ENCODE measurements around the gene NSD1.
"Not testable (repeated sequence)": the region's sequence is repeated elsewhere in the genome, so short reads cannot be mapped to it uniquely, and the experiment has no call there.

NSD1 gene

DNA sequence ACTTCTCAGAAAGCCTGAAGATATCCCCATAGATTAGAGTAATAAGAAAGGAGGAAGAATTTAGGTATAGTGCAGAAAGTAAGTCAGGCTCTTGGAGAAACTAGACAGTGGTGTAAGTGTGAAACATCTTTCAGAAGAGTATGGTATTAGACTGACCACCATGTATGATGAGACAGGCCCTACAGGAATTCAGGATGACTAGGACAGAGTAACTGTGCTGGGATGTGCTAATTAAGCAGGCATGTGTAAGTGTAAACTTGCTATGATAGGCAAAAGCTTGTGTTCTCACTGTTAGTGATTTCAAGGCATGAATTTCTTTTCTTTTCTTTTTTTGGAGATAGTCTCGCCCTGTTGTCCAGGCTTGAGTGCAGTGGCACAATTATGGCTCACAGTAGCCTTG lies 99.2 kb downstream of the NSD1 start:
- H3K27ac Mint-ChIP-seq, result no peak overlapping the region
- no peaks in the 10 kb centered on the region for H3K9me3 Mint-ChIP-seq
- DNase-seq (ENCODE audit: low spot score), result no peak
- H3K27me3 Mint-ChIP-seq (ENCODE audit: low read depth), result no peaks in the 10 kb centered on the region
- H3K4me1 Mint-ChIP-seq (ENCODE audit: low read depth), result peaks cover 7% of the 10 kb centered on the region
- H3K36me3 Mint-ChIP-seq (ENCODE audit: low read depth), result peaks cover 25% of the 10 kb centered on the region
- no peak overlapping the region for H3K4me3 Mint-ChIP-seq

DNA sequence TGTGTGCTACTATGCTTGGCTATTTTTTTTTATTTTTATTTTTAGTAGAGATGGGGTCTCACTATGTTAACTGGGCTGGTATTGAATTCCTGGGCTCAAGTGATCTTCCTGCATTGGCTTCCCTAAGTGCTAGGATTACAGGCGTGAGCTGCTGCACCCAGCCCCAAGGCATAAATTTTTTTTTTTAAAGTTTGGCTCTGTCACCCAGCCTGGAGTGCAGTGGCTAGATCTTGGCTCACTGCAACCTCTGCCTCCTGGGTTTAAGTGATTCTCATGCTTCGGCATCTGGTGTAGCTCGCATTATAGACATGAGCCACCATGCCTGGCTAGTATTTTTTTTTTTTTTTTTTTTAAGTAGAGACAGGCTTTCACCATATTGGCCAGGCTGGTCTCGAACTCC lies 99.6 kb downstream of the NSD1 start:
- Mint-ChIP-seq H3K9me3 (no peaks in the 10 kb centered on the region), H3K27me3 (ENCODE audit: low read depth) (no peaks in the 10 kb centered on the region), H3K36me3 (ENCODE audit: low read depth) (peaks cover 26% of the 10 kb centered on the region), H3K27ac (no peak overlapping the region), H3K4me3 (no peak overlapping the region), H3K4me1 (ENCODE audit: low read depth) (peaks cover 7% of the 10 kb centered on the region)
- DNase-seq (ENCODE audit: low spot score), result no peak

DNA sequence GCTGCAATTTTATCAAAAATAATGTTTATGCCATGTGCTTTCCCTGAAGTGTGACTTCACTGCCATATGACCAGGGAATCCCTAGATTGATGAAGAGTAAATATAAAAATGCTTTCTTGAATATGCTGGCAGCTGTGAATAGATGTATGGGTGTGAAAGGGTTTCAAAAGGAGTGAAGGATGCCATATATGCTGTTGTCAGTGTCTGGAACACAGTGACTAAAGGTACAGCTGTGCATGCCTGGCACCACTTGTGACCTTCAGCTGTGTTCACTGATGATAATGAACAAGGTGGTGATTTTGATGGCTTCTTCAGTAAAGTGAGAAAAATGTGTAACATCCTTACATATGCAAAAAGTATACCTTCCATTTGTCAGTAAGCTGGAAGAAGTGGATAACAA lies 100.2 kb downstream of the NSD1 start:
- peaks cover 7% of the 10 kb centered on the region for H3K4me1 Mint-ChIP-seq (ENCODE audit: low read depth)
- no peak overlapping the region for H3K27ac Mint-ChIP-seq
- H3K27me3 Mint-ChIP-seq (ENCODE audit: low read depth), result no peaks in the 10 kb centered on the region
- H3K36me3 Mint-ChIP-seq (ENCODE audit: low read depth), result peaks cover 32% of the 10 kb centered on the region
- no peaks in the 10 kb centered on the region for H3K9me3 Mint-ChIP-seq
- no peak for DNase-seq (ENCODE audit: low spot score)
- no peak overlapping the region for H3K4me3 Mint-ChIP-seq

DNA sequence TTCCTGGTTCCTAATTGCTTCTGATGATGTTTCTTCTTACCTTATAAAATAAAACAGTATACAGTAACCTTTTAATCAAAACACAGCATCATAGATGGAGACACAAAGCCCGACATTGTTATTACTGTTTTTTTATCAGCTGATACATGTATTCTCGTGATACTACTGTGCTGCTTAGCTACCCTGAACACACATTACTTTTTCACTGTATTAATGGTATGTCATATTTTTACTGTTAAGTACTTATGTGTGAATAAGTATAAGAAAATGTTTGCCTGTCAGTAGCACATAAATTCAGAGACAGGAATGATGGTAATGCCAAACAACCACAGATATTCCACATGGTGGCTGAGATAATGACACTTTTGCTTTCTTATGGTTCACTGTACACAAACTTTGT lies 101.3 kb downstream of the NSD1 start:
- Mint-ChIP-seq H3K27ac (no peak overlapping the region), H3K27me3 (ENCODE audit: low read depth) (no peaks in the 10 kb centered on the region), H3K9me3 (no peaks in the 10 kb centered on the region), H3K4me1 (ENCODE audit: low read depth) (peaks cover 7% of the 10 kb centered on the region), H3K4me3 (no peak overlapping the region), H3K36me3 (ENCODE audit: low read depth) (peaks cover 30% of the 10 kb centered on the region)
- no peak for DNase-seq (ENCODE audit: low spot score)

DNA sequence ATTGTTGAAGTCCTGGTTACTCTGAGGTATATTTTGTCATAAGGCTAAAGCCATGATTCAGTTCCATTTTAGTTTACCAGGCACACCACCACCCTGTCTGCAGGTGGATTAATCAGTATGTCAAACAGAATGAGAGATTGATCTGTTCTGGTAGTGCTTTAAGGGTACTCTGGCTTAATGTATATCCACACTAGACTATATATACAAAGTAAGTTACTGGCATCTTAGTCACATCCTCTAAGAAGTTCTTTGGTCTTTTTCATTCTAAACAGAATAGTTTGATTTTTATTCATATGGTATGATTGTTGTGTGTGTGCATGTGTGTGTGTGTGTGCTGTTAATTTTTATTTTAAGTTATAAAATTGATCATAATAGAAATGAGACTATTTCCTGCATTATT lies 108.2 kb downstream of the NSD1 start:
- Mint-ChIP-seq H3K27me3 (ENCODE audit: low read depth) (no peaks in the 10 kb centered on the region), H3K9me3 (no peaks in the 10 kb centered on the region), H3K4me3 (no peak overlapping the region), H3K36me3 (ENCODE audit: low read depth) (peaks cover 48% of the 10 kb centered on the region), H3K4me1 (ENCODE audit: low read depth) (no peaks in the 10 kb centered on the region), H3K27ac (no peak overlapping the region)
- no peak for DNase-seq (ENCODE audit: low spot score)

DNA sequence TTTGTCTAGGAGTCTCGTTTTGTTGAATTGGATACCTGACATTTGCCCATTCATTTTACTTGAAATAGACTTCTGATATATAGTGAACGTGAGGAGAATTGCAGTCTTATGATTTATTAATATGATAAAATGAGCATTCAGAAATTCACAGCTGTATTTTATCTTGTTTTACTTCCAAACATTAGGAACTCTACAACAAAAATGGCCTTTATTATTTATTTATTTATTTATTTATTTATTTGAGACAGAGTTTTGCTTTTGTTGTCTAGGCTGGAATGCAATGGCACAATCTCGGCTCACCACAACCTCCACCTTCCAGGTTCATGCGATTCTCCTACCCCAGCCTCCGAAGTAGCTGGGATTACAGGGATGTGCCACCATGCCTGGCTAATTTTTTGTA lies 108.7 kb downstream of the NSD1 start:
- H3K9me3 Mint-ChIP-seq, result no peaks in the 10 kb centered on the region
- H3K36me3 Mint-ChIP-seq (ENCODE audit: low read depth), result peaks cover 51% of the 10 kb centered on the region
- no peak overlapping the region for H3K4me3 Mint-ChIP-seq
- no peak overlapping the region for H3K27ac Mint-ChIP-seq
- H3K27me3 Mint-ChIP-seq (ENCODE audit: low read depth), result no peaks in the 10 kb centered on the region
- H3K4me1 Mint-ChIP-seq (ENCODE audit: low read depth), result no peaks in the 10 kb centered on the region
- DNase-seq (ENCODE audit: low spot score), result no peak

DNA sequence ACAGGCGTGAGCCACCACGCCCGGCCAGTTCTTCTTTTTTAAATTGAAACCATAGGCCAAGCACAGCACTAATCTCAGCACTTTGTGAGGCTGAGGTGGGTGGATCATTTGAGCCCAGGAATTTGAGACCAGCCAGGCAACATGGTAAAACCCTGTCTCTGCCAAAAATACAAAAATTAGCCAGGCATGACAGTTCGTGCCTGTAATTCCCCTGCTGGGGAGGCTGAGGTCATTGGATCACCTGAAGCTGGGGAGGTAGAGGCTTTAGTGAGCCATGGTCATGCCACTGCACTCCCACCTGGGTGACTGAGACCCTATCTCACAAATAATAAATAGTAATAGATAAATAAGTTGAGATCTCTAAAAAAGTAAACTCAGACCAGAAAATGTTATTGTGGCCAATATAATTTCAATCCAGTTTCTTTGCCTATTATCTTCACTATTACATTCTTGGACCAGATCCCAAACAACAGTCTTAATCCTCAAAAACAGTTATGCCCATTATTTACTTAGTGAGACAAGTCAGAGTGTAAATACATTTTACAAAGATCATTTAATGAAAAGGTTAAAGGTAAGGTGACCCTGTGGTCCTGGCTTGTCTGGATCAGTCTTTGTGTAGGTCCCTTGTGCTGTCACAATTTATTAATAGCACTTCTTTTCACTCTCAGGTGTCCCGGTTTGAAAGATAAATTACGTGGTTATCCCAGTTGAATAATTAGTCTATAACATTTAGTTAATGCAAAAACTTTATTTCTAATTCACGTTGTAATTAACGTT lies 116.4 kb downstream of the NSD1 start:
- Mint-ChIP-seq H3K4me3 (no peak overlapping the region), H3K36me3 (ENCODE audit: low read depth) (peaks cover 49% of the 10 kb centered on the region), H3K4me1 (ENCODE audit: low read depth) (no peaks in the 10 kb centered on the region), H3K9me3 (no peaks in the 10 kb centered on the region), H3K27ac (no peak overlapping the region), H3K27me3 (ENCODE audit: low read depth) (no peaks in the 10 kb centered on the region)
- no peak for DNase-seq (ENCODE audit: low spot score)

DNA sequence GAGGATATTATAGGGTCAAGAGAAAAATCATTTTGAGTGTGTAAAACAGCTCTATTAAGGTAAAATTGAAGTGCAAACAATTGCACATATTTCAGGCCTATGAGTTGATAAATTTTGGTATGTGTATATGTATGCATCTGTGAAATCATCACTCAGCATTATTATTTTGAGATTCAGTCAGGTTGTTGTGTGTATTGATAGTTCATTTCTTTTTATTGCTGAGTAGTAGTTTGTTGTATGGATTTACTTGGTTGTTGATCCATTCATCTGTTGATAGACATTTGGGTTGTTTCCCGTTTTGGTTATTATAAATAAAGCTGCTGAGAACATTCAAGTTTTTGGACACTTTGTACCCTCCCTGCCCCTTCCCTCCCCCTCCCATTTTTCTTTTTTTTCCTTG lies 119.7 kb downstream of the NSD1 start:
- no peak for DNase-seq (ENCODE audit: low spot score)
- H3K27me3 Mint-ChIP-seq (ENCODE audit: low read depth), result no peaks in the 10 kb centered on the region
- H3K27ac Mint-ChIP-seq, result no peak overlapping the region
- peaks cover 47% of the 10 kb centered on the region for H3K36me3 Mint-ChIP-seq (ENCODE audit: low read depth)
- peaks cover 6% of the 10 kb centered on the region for H3K4me1 Mint-ChIP-seq (ENCODE audit: low read depth)
- H3K4me3 Mint-ChIP-seq, result no peak overlapping the region
- H3K9me3 Mint-ChIP-seq, result no peaks in the 10 kb centered on the region

DNA sequence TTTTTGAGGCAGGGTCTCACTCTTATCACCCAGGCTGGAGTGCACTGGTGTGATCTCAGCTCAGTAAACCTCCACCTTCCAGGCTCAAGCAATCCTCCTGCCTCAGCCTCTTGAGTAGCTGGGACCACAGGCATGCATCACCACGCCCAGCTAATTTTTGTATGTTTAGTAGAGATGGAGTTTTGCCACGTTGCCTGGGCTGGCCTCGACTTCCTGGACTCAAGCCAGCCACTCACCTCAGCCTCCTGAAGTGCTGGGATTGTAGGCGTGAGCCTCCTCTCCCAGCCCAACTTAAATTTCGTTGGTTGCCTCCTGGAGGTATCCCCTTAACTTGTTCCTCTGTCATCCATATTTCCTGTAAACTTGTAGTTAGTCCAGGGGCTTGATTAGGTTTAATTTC lies 122.7 kb downstream of the NSD1 start:
- no peak overlapping the region for H3K4me3 Mint-ChIP-seq
- no peak for DNase-seq (ENCODE audit: low spot score)
- no peaks in the 10 kb centered on the region for H3K9me3 Mint-ChIP-seq
- peaks cover 6% of the 10 kb centered on the region for H3K4me1 Mint-ChIP-seq (ENCODE audit: low read depth)
- H3K36me3 Mint-ChIP-seq (ENCODE audit: low read depth), result peaks cover 56% of the 10 kb centered on the region
- no peak overlapping the region for H3K27ac Mint-ChIP-seq
- no peaks in the 10 kb centered on the region for H3K27me3 Mint-ChIP-seq (ENCODE audit: low read depth)

DNA sequence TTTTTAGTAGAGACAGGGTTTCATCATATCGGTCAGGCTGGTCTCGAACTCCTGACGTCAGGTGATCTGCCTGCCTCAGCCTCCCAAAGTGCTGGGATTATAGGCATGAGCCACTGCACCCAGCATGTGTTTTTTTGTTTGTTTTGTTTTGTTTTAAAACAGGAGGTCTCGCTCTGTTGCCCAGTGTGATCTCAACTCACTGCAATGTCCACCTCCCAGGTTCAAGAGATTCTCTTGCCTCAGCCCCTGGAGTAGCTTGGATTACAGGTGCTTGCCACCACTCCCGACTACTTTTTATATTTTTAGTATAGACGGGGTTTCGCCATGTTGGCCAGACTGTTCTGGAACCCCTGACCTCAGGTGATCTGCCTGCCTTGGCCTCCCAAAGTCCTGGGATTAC lies 125.1 kb downstream of the NSD1 start:
- H3K27ac Mint-ChIP-seq; H3K27me3 Mint-ChIP-seq (ENCODE audit: low read depth); H3K9me3 Mint-ChIP-seq; DNase-seq (ENCODE audit: low spot score); H3K4me3 Mint-ChIP-seq: not testable (repeated sequence)
- Mint-ChIP-seq H3K4me1 (ENCODE audit: low read depth) (peaks cover 12% of the 10 kb centered on the region), H3K36me3 (ENCODE audit: low read depth) (peaks cover 62% of the 10 kb centered on the region)

DNA sequence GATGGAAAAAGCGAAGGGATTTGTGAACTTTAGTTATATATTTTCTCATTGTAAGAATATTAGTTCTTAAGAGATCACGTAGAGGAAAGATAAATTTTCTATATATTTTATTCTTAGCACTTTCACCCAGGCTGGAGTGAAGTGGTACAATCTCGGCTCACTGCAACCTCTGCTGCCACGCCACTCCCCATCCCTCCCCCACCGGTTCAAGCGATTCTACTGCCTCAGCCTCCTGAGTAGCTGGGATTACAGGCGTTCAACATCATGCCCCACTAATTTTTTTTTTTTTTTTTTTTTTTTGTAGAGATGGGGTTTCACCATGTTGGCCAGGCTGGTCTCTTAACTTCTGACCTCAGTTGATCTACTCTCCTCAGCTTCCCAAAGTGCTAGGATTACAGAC lies 127.4 kb downstream of the NSD1 start:
- Mint-ChIP-seq H3K27ac (no peak overlapping the region), H3K36me3 (ENCODE audit: low read depth) (peaks cover 60% of the 10 kb centered on the region), H3K4me3 (no peak overlapping the region), H3K4me1 (ENCODE audit: low read depth) (peaks cover 6% of the 10 kb centered on the region), H3K9me3 (no peaks in the 10 kb centered on the region), H3K27me3 (ENCODE audit: low read depth) (no peaks in the 10 kb centered on the region)
- DNase-seq (ENCODE audit: low spot score), result no peak

DNA sequence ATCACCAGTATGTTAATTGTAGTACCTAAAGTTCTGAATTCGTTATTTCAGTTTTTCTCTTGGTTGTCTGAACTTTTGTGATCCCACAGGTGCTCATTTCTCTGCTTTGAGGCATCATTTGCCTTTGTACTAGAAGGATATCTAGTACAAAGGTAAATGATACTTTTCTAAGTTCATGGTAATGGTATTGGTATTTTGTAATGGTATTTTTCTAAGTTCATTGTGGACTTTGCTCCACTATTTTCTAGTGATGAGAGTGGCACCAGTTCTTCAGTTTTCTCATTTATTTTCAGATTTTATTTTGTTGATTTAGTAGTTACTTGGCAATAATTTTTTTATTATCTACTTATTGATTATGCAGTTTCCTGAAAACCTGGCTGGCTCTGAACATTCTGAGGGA lies 127.9 kb downstream of the NSD1 start:
- Mint-ChIP-seq H3K36me3 (ENCODE audit: low read depth) (peaks cover 62% of the 10 kb centered on the region), H3K27me3 (ENCODE audit: low read depth) (no peaks in the 10 kb centered on the region), H3K27ac (no peak overlapping the region), H3K4me3 (no peak overlapping the region), H3K4me1 (ENCODE audit: low read depth) (peaks cover 6% of the 10 kb centered on the region), H3K9me3 (no peaks in the 10 kb centered on the region)
- DNase-seq (ENCODE audit: low spot score), result no peak

DNA sequence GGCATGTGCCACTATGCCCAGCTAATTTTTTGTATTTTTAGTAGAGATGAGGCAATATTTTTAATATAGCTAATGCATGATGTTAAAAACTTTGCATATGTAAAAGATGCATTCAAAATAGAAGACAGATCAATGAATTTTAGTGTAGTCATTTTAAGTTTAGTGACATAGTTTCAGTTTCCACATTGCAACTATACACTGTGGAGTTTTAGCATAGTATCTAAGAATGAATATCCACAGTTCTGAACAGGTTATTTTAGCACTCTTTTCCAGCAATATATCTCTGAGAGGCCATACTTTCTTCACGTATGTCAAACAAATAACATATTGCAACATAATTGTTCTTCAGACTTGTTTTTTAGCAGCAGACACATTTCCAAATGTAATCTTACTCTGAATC lies 130.6 kb downstream of the NSD1 start:
- H3K36me3 Mint-ChIP-seq (ENCODE audit: low read depth), result peaks cover 62% of the 10 kb centered on the region
- peak overlapping the region; percentile 41 for H3K27ac Mint-ChIP-seq
- peaks cover 7% of the 10 kb centered on the region for H3K4me1 Mint-ChIP-seq (ENCODE audit: low read depth)
- H3K9me3 Mint-ChIP-seq, result no peaks in the 10 kb centered on the region
- no peaks in the 10 kb centered on the region for H3K27me3 Mint-ChIP-seq (ENCODE audit: low read depth)
- H3K4me3 Mint-ChIP-seq, result no peak overlapping the region
- no peak for DNase-seq (ENCODE audit: low spot score)

DNA sequence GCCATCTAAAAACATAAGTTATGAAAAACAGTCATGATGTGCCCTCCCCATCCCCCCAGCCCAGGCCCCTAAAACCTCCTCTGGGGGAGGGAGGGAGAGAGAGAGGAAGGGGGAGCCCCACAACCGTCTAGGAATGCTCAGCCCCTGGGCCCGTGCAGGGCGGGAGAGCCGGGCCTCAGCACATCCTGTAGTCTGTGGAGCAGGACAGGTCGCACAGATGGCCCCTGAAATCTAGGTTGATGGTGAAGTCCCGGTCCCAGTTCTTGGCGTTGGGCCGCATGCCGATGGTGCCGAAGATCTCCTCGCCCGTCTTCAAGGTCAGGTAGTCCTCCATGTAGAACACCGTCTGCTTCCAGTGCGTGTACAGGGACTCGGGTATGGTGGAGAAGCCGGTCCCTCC lies 131.8 kb downstream of the NSD1 start:
- Mint-ChIP-seq H3K27me3 (ENCODE audit: low read depth) (no peaks in the 10 kb centered on the region), H3K4me1 (ENCODE audit: low read depth) (peaks cover 8% of the 10 kb centered on the region), H3K36me3 (ENCODE audit: low read depth) (peaks cover 60% of the 10 kb centered on the region), H3K9me3 (no peaks in the 10 kb centered on the region), H3K27ac (no peak overlapping the region), H3K4me3 (no peak overlapping the region)
- no peak for DNase-seq (ENCODE audit: low spot score)

DNA sequence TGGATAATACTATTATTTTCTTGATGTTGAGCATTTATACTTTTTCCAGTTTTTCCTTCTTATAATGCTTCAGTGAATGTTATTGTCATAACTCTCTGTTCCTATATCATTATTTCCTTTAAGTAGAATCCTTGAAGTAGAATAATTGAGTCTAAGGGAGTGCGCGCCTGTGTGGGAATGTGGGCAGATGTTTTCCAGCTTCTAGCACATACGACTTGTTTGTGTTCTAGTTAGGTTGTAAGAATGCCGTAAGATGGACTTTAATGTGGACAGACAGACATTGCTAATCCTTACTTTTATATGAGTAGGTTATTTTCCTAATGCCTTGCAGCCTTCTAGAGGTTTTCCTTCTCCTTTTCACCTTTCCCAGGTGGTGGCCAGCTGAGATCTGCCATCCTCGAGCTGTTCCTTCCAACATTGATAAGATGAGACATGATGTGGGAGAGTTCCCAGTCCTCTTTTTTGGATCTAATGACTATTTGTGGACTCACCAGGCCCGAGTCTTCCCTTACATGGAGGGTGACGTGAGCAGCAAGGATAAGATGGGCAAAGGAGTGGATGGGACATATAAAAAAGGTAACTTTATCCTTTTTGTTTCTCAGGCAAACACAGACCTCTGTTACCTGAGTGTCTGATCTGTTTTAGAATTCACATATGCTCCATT lies 135.8 kb downstream of the NSD1 start:
- Mint-ChIP-seq H3K9me3 (no peaks in the 10 kb centered on the region), H3K27me3 (ENCODE audit: low read depth) (no peaks in the 10 kb centered on the region), H3K4me3 (no peak overlapping the region), H3K36me3 (ENCODE audit: low read depth) (peaks cover 54% of the 10 kb centered on the region), H3K27ac (no peak overlapping the region), H3K4me1 (ENCODE audit: low read depth) (peaks cover 4% of the 10 kb centered on the region)
- no peak for DNase-seq (ENCODE audit: low spot score)

Data from T-helper 2 cell treated with Interferon-gamma antibody and Interleukin-4, amounts not matched to agents 5 μg/mL and 100 μg/mL, for 36 hours (primary cell).